Measurements from ENCODE around the gene N4BP2L1. TPM values are rescaled to one million over a fixed set of nuclear protein-coding genes. Genes with fewer than 3 reads are reported as not detected.
"Not testable (repeated sequence)": the region's sequence is repeated elsewhere in the genome, so short reads cannot be mapped to it uniquely, and the experiment has no call there.

N4BP2L1 gene
- total RNA-seq, 1 donor from 2014 or later, result 4.7 TPM

DNA sequence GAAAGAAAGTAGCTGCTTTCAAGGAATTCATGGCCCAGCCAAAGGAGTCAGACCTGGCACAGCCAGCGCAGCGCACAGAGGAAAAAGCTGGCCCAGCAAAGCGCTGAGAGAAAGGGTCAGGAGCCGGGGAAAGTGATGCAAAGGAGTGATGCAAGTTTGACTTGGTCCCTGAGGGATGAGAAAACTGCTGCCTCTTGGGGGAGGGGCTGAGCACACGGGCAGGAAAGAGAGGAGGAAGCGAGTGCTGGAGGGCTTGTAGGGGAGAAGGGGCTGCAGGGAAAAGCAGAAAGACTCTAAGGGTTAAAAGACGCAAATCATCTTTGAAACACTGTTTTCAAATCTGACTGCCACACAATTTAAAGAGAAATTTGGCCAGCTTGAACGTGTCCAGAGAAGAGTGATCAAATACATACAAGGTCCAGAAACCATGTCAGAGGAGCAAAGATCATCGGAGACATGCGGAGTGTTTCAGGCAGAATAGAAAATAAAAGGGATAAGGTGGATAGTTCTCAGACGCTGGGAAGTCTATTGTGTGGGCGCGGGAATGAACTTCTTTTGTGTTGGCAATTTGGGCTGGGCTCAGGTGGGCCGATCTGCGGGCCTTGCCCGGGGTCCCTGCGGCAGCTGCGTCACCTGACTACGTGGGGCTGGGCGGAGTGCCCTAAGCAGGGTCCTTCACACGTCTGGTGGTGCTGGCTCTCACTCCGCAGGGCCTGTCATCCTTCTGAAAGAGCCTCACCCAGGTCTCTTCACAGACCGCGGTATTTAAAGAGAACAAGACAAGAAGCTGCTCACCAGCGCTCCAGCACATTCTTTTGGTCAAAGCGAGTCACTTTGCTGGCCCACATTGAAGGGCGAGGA lies 18.1 kb downstream of the N4BP2L1 start:
- peak; percentile 73 for DNase-seq (ENCODE audit: missing footprints)
- intact Hi-C loops (cut with DNase I), result no loop called here
- peak; percentile 94 for ATAC-seq

DNA sequence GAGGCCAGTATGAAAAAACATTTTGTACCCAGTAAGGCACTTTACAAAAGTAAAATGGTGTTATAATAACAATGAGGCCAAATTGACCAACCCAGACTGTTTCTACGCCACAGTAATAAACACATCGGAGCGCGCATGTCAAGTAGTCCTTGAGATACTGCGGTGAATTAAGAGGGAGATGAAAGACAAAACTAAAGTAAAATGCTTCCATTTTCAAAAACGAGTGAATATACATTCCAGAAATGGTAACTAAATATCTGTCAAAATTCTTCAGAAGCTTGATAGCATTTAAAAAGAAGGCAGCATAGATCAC lies 19.0 kb downstream of the N4BP2L1 start:
- ATAC-seq (no peak), DNase-seq (ENCODE audit: missing footprints) (no peak)
- intact Hi-C loops (cut with DNase I), result no loop called here

DNA sequence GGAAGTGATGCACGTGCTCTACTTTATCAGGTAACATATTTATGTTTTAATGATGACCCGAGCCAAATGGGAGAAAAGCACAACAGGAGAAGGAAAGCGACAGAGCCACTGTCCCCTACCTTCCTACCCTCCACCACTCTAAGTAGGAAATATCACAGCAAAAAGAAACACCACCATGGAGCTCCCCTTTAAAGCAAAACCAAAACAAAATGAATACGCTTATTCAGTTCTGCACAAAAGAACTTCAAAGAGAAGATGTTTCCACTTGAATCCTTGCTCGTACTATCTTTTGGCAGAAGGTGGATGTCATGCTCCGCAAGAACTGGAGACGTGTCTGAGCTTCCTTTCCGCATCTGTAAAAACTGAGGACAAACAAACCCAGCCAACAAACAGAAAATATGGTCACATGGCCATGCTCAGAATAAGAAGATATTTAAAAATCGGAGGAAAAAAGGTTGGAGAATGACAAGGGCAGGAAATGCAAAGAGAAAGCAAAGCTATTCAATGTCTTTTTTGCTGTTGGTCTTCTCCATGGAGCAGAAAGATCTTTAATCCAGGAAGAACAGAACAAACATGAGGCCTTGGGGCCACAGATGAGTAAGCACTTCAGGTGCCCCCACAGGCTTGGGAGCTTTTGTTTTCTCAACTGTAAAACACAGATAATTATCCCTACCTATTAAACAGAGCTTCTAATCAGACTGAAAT lies 19.5 kb downstream of the N4BP2L1 start:
- intact Hi-C loops (cut with DNase I), result no loop called here
- ATAC-seq (no peak), DNase-seq (ENCODE audit: missing footprints) (no peak)

DNA sequence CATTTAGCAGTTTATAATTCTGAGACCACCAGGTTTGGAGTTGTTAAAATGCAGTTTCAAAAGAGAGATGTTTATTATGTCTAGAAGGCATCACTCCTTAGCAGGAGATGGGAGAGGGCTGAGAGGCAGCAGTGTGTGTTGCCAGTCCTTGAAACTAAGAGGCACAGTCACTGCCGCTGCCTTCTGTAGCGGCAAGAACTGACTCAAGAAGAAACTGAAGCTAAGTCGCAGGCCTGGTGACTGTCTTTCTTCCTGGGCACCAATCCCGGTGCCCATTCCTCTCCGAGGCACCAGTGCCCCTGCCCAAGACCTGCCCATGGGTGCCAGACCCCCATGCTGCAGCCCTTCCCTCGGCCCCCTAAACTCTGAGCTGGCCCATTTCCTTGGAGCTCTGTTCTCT lies 20.1 kb downstream of the N4BP2L1 start:
- no peak for ATAC-seq
- intact Hi-C loops (cut with DNase I), result no loop called here
- no peak for DNase-seq (ENCODE audit: missing footprints)

DNA sequence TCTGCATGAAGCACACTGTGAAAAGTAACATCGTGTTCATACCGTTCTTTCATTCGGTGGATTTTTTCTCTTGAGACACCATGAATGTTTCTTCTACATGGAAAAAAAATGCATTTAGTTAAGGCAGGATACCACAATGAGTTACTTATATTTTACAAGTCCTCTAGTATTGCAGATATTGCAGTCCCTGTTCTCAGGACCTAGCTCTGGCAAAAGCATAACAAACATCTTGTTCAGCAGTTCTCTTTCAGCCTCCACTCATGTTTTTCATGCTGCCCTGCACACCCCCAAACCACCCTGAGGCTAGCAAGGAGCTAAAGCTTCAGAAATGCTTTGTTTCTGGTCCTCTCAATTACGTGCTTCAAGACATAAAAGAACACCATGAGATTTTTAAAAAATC lies 24.8 kb downstream of the N4BP2L1 start:
- intact Hi-C loops (cut with DNase I), result no loop called here
- DNase-seq (ENCODE audit: missing footprints) (no peak), ATAC-seq (no peak)

DNA sequence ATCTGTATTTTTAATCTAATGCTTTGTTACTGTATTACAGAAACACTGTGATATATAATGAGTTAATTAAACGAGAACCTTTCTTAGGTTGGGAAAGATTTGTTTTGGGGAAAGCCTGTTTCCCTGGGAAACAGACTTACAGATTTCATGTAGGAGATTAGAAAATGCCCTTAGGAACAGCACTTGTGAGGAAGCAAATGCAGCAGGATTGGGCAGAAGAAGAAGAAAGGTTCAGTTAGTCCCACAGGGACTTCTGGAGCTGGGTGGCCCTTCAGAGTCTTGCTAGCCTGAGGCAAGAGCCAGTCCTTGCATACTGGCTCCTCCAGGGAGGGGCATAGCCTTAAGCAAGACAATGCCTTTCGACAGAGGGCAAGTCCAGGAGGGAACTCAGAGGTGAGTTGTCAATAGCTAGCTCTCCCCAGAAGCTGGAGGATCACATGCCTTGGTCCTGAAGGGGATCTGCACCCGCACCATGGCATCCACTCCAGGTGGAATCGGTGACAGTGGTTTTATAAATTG lies 36.8 kb downstream of the N4BP2L1 start:
- intact Hi-C loops (cut with DNase I), result no loop called here
- ATAC-seq (no peak), DNase-seq (ENCODE audit: missing footprints) (no peak)

DNA sequence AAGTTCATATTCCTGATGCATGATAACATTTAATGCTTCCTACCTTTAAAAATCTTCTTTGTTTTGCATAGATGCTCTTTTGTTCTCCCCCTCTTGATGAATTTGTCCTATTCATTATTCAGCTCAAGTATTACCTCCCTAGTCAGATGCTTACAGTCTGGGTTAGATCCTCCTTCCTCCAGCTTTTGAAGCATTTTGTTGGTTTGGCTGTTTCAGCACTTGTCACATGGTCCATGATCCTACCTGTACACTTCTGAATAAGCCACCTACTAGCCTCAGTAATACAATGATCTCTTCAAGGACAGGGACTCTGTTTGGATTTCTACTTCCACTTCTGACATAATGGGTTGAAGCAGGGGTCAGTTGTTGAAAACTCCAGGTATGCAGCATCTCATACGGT lies 37.4 kb downstream of the N4BP2L1 start:
- intact Hi-C loops (cut with DNase I), result no loop called here
- ATAC-seq (no peak), DNase-seq (ENCODE audit: missing footprints) (no peak)

DNA sequence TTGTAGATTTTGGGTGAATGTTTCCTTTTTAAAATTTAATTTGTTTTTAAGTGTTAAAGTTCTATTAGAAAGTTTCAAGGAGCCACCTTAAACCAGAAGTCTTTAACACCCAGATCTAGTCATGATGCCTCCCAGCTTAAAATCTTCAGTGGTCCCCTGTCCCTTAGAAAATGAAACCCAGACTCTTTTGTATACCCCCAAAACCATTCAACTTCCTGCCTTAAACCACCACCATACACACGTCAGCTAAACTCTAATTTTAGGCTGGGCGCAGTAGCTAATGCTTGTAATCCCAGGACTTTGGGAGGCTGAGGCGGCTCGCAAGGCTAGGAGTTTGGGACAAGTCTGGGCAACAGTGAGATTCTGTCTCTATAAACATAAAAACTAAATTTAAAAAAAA lies 37.9 kb downstream of the N4BP2L1 start:
- DNase-seq (ENCODE audit: missing footprints), result no peak
- ATAC-seq, result no peak
- intact Hi-C loops (cut with DNase I), result no loop called here

DNA sequence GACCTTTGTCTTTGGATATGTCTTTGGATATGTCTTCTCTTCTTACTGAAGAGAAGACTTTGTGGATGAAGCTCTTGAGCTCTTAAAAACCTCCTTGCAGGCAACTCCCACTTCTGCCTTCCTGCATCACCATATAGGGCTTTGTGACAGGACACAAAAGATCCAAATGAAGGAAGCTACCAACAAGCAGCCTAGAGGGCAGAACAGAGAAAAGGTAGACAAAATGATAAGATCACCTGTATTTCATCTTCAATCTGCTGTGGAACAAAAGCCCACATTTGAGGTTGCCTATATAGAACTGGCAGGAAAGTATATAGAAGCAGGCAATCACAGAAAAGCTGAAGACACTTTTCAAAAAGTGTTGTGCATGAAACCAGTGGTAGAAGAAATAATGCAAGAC lies 42.5 kb downstream of the N4BP2L1 start:
- no peak for DNase-seq (ENCODE audit: missing footprints)

DNA sequence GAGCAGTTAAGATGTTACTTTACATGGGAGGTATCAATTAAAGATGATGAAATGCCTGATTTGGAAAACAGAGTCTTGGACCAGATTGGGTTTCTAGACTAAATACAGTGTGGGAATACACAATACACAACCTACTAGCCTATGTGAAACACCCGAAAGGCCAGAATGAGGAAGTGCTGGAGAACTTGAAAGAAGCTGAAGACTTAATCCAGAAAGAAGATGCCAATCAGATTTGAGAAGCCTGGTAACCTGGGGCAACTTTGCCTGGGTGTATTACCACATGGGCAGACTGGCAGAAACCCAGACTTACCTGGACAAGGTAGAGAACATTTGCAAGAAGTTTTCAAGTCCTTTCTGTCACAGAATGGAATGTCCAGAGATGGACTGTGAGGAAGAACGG lies 43.2 kb downstream of the N4BP2L1 start:
- ATAC-seq, result no peak
- DNase-seq (ENCODE audit: missing footprints), result no peak
- intact Hi-C loops (cut with DNase I), result loop anchor here (5.0 kb wide), 2 partner anchors 153 to 198 kb away; partner anchors contain the start of gene N4BP2L2

More for the DNA sequence above, 42.5 kb downstream of the N4BP2L1 start:
- ATAC-seq, result no peak
- intact Hi-C loops (cut with DNase I), result no loop called here

DNA sequence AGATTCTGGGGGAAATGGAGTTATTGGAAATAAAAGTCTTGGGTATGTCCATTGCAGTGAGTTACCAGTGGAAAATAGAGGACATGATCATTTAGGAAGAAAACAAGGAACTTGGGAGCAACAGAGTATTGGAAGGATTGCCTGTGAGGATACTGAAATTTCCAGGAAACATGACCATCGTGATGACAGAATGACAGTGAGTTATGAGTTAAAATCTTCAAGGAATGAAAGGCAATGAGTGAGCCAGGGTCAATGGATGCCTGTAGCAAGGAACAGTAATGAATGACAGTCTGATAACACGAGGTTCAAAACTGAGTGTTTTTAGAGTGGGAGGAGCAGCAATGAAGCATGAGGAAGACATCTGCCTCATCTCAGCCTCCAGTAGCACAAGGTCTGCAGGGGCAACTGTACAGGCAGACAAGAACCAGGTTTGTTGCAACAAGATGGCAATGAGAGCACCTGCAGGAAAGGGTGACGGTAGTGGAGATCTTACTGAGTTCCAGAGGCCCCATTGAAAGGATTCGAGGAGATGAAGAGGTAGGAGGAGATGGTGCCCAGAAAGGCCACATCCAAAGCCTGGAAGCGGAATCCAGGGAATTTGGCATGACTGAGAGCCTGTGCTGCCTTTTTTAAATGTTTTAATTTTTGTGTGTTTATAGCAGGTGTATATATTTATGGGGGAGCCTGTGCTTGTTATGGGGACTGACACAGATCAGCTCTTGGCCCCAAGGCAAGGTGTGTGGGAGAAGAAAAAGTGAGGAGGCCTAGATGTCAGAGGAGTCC lies 43.9 kb downstream of the N4BP2L1 start:
- intact Hi-C loops (cut with DNase I), result loop anchor here (5.0 kb wide), 2 partner anchors 153 to 198 kb away; partner anchors contain the start of gene N4BP2L2
- no peak for ATAC-seq
- DNase-seq (ENCODE audit: missing footprints), result no peak

DNA sequence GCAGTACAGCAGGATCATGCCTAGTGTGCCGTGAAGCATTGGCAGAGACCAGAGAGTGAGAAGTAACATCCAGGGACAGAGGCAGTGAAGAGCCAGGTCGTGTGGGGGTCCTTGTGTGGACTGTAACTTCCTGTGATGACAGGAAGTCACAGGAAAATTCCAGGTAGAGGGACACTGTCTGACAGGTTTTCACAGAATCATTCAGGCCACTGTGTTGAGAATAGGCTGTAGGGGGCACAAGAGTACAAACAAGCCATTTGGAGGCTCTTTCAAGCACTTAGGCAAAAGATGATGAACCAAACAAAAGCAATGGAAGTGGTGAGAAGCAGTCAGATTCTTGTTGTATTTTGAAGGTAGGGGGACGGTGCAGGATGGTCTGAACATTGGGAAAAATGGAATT lies 46.4 kb downstream of the N4BP2L1 start:
- DNase-seq (ENCODE audit: missing footprints) (no peak), ATAC-seq (peak; percentile 48)
- intact Hi-C loops (cut with DNase I), result loop anchor here (5.0 kb wide), 2 partner anchors 156 to 201 kb away; partner anchors contain the start of gene N4BP2L2

DNA sequence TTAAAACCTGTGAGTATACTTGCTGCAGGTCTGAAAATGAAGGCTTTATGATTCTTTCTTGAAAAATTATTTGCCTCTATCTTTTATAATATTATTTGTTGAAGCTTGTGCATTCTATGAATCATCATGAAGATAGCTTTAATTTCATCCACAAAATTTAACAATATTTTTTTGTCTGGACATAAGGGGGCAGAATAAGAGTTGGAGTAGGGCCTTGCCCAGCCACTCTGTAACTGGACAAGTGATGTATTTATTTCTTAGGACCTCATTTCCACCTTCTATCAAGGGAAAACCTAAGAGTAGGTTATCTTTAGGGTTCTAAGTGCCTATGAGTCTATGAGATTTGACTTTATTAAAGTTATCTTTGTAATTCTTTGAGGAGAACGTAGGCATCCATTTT lies 49.9 kb downstream of the N4BP2L1 start:
- DNase-seq (ENCODE audit: missing footprints), result no peak

DNA sequence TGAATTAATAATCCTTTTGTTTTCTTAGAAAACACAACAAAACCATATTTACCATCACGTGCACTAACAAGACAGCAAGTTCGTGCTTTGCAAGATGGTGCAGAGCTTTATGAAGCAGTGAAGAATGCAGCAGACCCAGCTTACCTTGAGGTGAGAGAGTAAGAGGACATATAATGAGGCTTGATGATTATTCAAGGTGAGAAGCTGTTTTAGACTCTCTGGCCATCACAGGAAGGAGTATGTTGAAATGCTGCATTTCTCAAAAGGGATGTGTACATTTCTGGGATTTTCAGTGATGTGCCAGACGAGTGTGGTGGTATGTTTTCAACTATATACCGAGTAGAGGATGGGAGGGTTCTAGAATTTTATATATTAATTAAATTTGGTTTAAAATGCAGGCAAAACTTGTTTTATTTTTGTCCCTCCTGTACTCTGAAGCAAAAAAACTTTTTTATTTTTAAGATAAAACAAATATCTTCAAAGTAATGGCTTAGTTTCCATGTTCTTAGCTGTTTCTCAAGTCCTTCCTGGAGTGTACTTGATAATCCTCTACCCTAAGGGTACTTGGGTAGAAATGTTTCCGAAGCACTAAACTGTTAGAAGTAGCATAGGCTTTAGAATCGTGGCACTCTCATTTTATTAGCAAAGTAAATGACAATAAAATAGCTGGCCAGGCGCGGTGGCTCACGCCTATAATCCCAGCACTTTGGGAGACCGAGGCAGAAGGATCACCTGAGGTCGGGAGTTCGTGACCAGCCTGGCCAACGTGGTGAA lies 51.1 kb downstream of the N4BP2L1 start:
- ATAC-seq, result no peak
- intact Hi-C loops (cut with DNase I), result no loop called here
- no peak for DNase-seq (ENCODE audit: missing footprints)

More for the DNA sequence above, 49.9 kb downstream of the N4BP2L1 start:
- ATAC-seq, result no peak
- intact Hi-C loops (cut with DNase I), result no loop called here

DNA sequence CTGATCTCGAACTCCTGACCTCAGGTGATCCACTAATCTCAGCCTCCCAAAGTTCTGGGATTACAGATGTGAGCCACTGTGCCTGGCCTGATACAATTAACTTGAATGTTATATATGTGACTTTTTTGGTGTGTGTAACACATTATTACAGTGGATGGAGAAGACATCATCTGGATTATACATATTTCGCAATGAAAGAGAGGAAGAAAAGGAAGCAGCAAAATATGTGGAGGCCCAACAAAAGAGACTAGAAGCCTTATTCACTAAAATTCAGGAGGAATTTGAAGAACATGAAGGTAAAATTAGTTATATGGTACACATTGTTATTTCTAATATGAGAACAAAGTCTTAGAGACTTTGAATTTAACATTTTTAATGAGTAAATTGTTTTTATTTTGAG lies 57.1 kb downstream of the N4BP2L1 start:
- ATAC-seq (no peak), DNase-seq (ENCODE audit: missing footprints) (no peak)
- intact Hi-C loops (cut with DNase I), result no loop called here

DNA sequence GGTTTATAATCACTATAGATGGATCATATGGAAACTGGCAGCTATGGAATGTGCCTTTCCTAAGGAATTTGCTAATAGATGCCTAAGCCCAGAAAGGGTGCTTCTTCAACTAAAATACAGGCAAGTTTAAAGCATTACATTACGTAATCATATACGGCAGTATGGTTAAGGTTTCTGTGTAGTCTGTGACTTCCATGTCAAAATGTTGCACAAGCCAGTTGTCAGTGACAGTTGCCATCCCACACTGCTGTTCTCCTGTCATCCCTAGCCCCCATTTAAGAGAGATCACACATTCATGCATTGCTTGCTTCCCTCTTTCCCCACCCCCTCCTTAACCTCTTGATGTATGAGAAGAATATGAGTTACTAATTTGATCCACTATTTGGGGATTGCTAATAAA lies 65.4 kb downstream of the N4BP2L1 start:
- no peak for ATAC-seq
- intact Hi-C loops (cut with DNase I), result no loop called here
- no peak for DNase-seq (ENCODE audit: missing footprints)

DNA sequence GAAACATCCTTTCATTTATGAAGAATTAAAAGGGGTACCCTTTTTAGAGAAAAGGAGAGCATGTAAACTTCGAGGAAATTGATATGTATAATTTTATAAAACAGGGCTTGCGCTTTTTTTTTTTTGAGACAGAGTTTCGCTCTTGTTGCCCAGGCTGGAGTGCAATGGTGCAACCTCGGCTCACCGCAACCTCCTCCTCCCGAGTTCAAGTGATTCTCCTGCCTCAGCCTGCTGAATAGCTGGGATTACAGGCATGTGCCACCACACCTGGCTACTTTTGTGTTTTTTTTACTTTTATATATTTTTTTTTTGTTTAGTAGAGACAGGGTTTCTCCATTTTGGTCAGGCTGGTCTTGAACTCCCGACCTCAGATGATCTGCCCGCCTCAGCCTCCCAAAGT lies 72.0 kb downstream of the N4BP2L1 start:
- ATAC-seq; DNase-seq (ENCODE audit: missing footprints); intact Hi-C loops (cut with DNase I): not testable (repeated sequence)

DNA sequence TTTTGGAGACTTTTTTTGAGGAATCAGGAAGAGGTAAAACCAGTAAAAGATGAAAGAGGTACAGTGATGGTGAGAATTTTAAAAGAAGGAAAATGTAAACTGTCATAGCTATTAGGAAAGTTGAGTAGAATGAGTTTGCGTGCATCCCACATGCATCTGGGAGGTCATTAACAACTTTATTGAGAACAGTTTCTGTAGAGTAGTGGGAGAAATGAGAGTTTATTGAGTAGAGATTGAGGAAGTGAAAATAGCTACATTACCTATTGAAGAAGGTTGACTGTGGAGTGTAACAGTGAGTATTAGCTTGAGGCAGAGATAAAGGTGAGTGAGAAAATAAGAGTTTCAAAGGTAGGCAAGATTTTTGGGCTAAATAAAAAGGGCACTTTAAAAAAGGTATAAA lies 73.9 kb downstream of the N4BP2L1 start:
- ATAC-seq (no peak), DNase-seq (ENCODE audit: missing footprints) (no peak)
- intact Hi-C loops (cut with DNase I), result no loop called here

Data from Right ventricle myocardium inferior (tissue), 1 donor.